GM20000 (cell line): ENCODE data around the gene LIPT2.
"Not testable (repeated sequence)": the region's sequence is repeated elsewhere in the genome, so short reads cannot be mapped to it uniquely, and the experiment has no call there.

Experiments used
- DNase-seq: peaks from one replicate; pipeline ENCODE4 v3.0.0; 2012; ENCODE audit warnings: low spot score
- CTCF ChIP-seq: IDR thresholded peaks from 2 replicates; pipeline ENCODE4 v1.5.1; 2012; ENCODE audit warnings: mild to moderate bottlenecking, control low read depth; ENCODE audit errors: extremely low read depth, missing control alignments

Gene LIPT2

DNA sequence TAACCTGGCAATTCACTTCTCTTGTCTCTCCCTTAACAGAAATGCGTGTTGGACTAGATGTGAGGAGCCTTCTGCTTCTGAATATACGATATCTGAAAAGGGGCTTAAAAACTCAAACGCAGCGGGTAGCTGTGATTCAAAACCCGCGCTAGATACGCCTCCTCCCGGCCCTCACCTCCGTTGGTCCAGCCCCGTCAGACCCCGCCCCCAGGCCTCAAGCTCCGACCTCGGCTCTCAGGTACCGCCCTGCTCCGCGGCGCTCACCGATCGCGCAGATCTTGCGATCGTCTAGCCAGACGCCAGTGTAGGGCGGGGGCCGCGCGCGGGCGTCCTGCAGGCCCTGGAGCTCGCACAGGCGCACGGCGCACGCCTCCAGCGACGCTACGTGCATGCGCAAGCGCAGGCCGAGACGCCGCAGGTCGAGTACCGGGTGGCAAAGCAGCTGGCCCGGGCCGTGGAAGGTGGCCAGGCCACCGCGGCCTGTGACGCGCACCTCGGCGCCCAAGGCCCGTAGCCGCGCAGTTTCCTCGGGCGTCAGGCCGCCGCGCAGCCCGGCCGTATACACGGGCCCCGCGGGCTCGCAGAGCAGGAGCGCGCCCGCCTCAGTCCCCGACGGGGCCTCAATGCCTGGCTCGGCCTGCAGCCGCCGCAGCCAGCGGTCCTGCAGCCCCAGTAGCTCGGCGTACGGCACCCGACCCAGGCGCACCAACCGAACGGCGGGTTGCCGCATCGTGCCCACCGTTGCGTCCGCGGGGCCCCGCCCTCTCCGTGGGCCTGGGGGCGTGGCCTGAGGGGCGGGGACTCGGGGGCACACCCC is at the start of gene LIPT2:
LIPT2 (minus strand) TSS at position 751 of the 817 bp plus-strand sequence; CDS start at position 730, 21 bp downstream.
- no peak for TF ChIP-seq CTCF
- DNase-seq, result peak; percentile 95

- no peak for DNase-seq
- no peak for TF ChIP-seq CTCF
Measured at GRCh38 chr11:74541466-74541865, 47.9 kb upstream of the LIPT2 start.

DNA sequence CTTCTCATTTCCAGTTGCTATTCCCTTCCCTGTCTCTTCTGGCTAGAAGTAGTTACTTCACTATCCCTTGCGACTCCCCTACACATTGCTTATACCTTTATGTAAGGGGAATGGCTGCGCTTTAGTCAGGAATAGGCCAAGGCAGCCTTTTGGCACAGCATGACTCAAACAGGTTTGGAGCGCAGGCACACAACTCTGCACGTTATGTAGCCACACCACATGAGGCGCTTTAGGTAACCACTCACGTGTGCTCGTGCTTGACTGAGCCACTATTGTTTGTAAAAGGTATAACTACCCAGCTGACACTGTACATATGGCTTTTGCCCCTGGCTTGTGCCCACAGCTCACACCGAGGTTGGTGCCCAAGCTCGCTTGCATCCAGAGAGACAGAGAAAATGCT is 46.7 kb upstream of the LIPT2 start:
- no peak for TF ChIP-seq CTCF
- no peak for DNase-seq

DNA sequence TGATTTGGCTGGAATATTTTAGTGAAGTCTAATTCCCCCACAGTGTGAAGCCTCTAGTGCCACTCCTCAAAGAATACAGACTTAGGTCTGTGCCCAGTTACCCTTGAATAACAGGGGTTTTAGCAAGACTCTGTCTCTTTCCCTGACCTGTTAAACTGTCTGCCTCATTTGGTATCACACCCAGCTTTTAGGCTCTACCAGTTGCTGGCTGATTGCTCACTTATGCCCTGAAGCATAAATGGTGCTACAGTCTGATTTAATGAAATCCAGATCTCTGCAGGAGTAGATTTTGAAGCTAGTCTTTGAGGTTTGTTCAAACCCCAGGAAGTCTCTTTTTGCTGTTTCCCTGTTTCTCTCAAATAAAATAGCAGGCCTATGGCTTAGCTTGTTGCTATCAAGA is 45.2 kb upstream of the LIPT2 start:
- no peak for TF ChIP-seq CTCF
- DNase-seq, result no peak

GRCh38 chr11:74535371-74536160 is 42.0 kb upstream of the LIPT2 start:
- TF ChIP-seq CTCF, result no peak
- no peak for DNase-seq

DNA sequence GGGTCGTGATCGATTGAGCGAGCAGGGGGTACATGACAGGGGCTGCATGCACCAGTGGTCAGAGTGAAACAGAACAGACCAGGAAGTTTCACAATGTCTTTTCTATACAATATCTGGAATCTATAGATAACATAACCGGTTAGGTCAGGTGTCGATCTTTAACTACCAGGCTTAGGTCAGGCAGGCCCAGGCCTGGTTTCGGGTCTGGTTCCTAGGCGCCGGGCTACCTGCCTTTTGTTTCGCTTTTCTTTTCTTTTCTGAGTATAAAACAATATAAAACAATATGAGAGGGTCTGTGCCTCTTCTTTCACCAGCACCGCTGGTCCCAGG is 41.4 kb upstream of the LIPT2 start:
- not testable (repeated sequence) for DNase-seq

DNA sequence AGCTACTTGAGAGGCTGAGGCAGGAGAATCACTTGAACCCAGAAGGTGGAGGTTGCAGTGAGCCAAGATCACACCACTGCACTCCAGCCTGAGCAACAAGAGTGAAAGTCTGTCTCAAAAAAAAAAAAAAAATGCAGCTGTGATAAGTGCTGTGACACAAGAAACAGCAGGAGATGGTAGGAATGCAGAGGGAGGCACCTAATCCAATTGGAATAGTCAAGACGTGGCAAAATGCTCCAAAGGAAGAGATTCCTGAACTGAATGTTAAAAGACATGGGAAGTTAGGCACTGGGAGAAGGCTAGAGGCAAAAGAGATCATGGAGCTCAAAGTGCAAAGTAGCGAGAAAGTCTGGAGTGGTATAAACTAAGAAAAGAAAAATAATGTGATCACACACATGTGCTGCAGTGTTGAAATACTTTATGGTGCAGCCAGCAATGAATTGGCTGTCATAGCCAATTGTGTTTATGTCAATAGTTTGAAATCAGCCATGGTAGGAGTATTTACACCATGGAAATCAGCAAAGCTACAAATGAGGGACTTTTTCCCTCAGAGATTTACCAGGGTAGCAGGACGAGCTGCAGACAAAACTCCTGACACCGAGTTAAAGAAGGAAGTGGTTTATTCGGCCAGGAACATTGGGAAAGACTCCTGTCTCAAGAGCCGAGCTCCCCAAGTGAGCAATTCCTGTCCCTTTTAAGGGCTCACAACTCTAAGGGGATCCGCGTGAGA is 40.9 kb upstream of the LIPT2 start:
- no peak for DNase-seq
- TF ChIP-seq CTCF, result no peak
